ENCODE data around the gene DAZAP1.

- TF ChIP-seq CTCF (IDR thresholded peaks at IDR 0.05) (no peak), POLR2AphosphoS5 (IDR thresholded peaks at IDR 0.05) (no peak), EP300 (IDR thresholded peaks at IDR 0.05) (no peak), POLR2A (IDR thresholded peaks at IDR 0.05) (no peak)
Measured at GRCh38 chr19:1379126-1379905, 28.1 kb upstream of the DAZAP1 start.
